Neuronal stem cell (in vitro differentiated cells): Measurements from ENCODE around the gene DDC.

Source experiments
- DNase-seq: peaks from one replicate; pipeline ENCODE4 v3.0.0-alpha.2; 2013; ENCODE audit warnings: low spot score
- H2AFZ ChIP-seq: one replicate; pipeline ENCODE4 v1.6.1; 2013; ENCODE audit warnings: mild to moderate bottlenecking, low read length, inconsistent platforms
- H2AK5ac ChIP-seq: 2 replicates; pipeline ENCODE4 v1.6.1; 2013; ENCODE audit warnings: low read depth, mild to moderate bottlenecking, inconsistent platforms, low read length, moderate library complexity, mixed read lengths
- H2BK120ac ChIP-seq: 2 replicates; pipeline ENCODE4 v1.6.1; 2013; ENCODE audit warnings: low read depth, mild to moderate bottlenecking, inconsistent platforms, low read length, moderate library complexity, mixed read lengths
- H2BK12ac ChIP-seq: one replicate; pipeline ENCODE4 v1.6.1; 2013; ENCODE audit warnings: low read length, inconsistent platforms
- H2BK15ac ChIP-seq: 2 replicates; pipeline ENCODE4 v1.6.1; 2013; ENCODE audit warnings: mild to moderate bottlenecking, low read length, inconsistent platforms, mixed read lengths
- H2BK5ac ChIP-seq: one replicate; pipeline ENCODE4 v1.6.1; 2013; ENCODE audit warnings: inconsistent platforms, mild to moderate bottlenecking, low read length, moderate library complexity
- H3K14ac ChIP-seq: one replicate; pipeline ENCODE4 v1.6.1; 2013; ENCODE audit warnings: low read length, inconsistent platforms
- H3K18ac ChIP-seq: 2 replicates; pipeline ENCODE4 v1.6.1; 2013; ENCODE audit warnings: low read length, inconsistent platforms
- H3K23ac ChIP-seq: 2 replicates; pipeline ENCODE4 v1.6.1; 2013; ENCODE audit warnings: low read depth, mild to moderate bottlenecking, mixed read lengths, low read length, inconsistent platforms; ENCODE audit not compliant: poor library complexity
- H3K27ac ChIP-seq: replicated peaks from 3 replicates; pipeline ENCODE4 v1.5.1; 2013; ENCODE audit warnings: low read length, inconsistent platforms
- H3K27me3 ChIP-seq, 3 experiments: 2 replicates each; pipeline ENCODE4 v1.6.1; 2013; ENCODE audit warnings: low read length in 3 of 3, mild to moderate bottlenecking in 2 of 3, inconsistent platforms in 1 of 3, low read depth in 1 of 3, mixed read lengths in 1 of 3, moderate library complexity in 1 of 3; ENCODE audit not compliant: control insufficient read depth in 3 of 3, insufficient read depth in 3 of 3
- H3K36me3 ChIP-seq, 2 donors: replicated peaks in 1 of 2; 2 replicates each; pipeline ENCODE4 v1.6.1; 2013; ENCODE audit warnings: low read length in 2 of 2; ENCODE audit not compliant: control insufficient read depth in 2 of 2, insufficient read depth in 2 of 2
- H3K4ac ChIP-seq: 2 replicates; pipeline ENCODE4 v1.6.1; 2013; ENCODE audit warnings: inconsistent platforms, mild to moderate bottlenecking, low read length, moderate library complexity
- H3K4me1 ChIP-seq, 2 donors: 1 replicate in 1 of 2; 2 replicates in 1 of 2; pipeline ENCODE4 v1.6.1; 2013; ENCODE audit warnings: low read length in 2 of 2, low read depth in 1 of 2; ENCODE audit not compliant: control insufficient read depth in 2 of 2, insufficient read depth in 1 of 2
- H3K4me2 ChIP-seq: one replicate; pipeline ENCODE4 v1.6.1; 2013; ENCODE audit warnings: mild to moderate bottlenecking, low read length, inconsistent platforms; ENCODE audit not compliant: insufficient read depth, poor library complexity, severe bottlenecking
- H3K4me3 ChIP-seq, 2 donors: 2 replicates each; pipeline ENCODE4 v1.5.1; 2013; ENCODE audit warnings: low read length in 2 of 2, mild to moderate bottlenecking in 2 of 2, inconsistent platforms in 1 of 2, moderate library complexity in 1 of 2
- H3K79me1 ChIP-seq: one replicate; pipeline ENCODE4 v1.6.1; 2013; ENCODE audit warnings: low read depth, mild to moderate bottlenecking, inconsistent platforms, low read length, moderate library complexity
- H3K9ac ChIP-seq: one replicate; pipeline ENCODE4 v1.6.1; 2013; ENCODE audit warnings: mild to moderate bottlenecking, low read depth, low read length, inconsistent platforms; ENCODE audit not compliant: poor library complexity
- H3K9me3 ChIP-seq, 2 donors: replicated peaks in 1 of 2; 2 replicates each; pipeline versions ENCODE3 to v1.6.1; 2013; ENCODE audit warnings: low read length in 2 of 2, mild to moderate bottlenecking in 2 of 2, inconsistent platforms in 1 of 2, low read depth in 1 of 2, mixed read lengths in 1 of 2, moderate library complexity in 1 of 2; ENCODE audit not compliant: control insufficient read depth in 2 of 2, insufficient read depth in 1 of 2
- H4K8ac ChIP-seq: one replicate; pipeline ENCODE4 v1.6.1; 2013; ENCODE audit warnings: low read depth, mild to moderate bottlenecking, inconsistent platforms, low read length, moderate library complexity
- H4K91ac ChIP-seq: one replicate; pipeline ENCODE4 v1.6.1; 2013; ENCODE audit warnings: low read length, low read depth, mild to moderate bottlenecking, inconsistent platforms; ENCODE audit not compliant: poor library complexity
- WGBS, 2 donors: extraction: QIAGEN DNeasy Blood & Tissue Kit; methylation state at CpG; one replicate each; pipeline ENCODE4 v1.1.7; 2013; ENCODE audit warnings: missing lambda C conversion rate in 2 of 2, mixed read lengths in 1 of 2; ENCODE audit not compliant: insufficient read length in 2 of 2, insufficient replicate concordance in 1 of 2; ENCODE audit errors: extremely low coverage in 2 of 2; 5-methylcytosine and 5-hydroxymethylcytosine counted together

The DDC gene

DNA sequence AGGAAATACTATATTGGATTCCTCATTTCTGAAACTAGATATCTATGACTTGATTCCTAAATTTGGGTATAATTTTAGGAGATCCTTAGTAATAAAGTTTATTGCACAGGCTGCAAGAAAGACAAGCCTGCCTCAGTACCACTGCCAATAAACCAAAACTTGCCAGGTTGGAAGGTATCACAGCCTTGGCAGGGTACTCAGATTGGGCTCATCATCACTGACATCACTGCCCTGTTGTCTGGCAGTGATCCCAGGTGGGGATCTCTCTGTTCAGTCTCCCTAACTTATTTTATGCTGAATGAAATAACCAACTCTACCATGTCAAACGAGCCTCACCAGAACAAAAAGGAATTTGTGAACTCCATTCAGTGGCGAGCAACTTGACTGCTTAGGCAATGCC lies 133.9 kb downstream of the DDC start:
- Histone ChIP-seq H2BK12ac (no peak overlapping the region), H3K27ac (no peak overlapping the region), H2BK15ac (no peak overlapping the region), H3K36me3 (peaks cover 0 to 2% of the 10 kb centered on the region in 2 donors), H3K23ac (no peak overlapping the region), H3K4ac (no peak overlapping the region), H3K4me3 (no peak overlapping the region), H3K4me1 (peaks cover 0 to 5% of the 10 kb centered on the region in 2 donors), H3K18ac (no peak overlapping the region), H2BK120ac (no peak overlapping the region), H2BK5ac (no peak overlapping the region), H3K4me2 (no peak overlapping the region), H3K27me3 (peaks cover 0 to 2% (median 0%) of the 10 kb centered on the region in 3 experiments), H2AK5ac (no peak overlapping the region), H3K9me3 (no peaks in the 10 kb centered on the region), H3K14ac (no peak overlapping the region), H3K9ac (no peak overlapping the region), H3K79me1 (no peaks in the 10 kb centered on the region), H2AFZ (no peak overlapping the region), H4K8ac (no peak overlapping the region), H4K91ac (no peak overlapping the region)
- DNase-seq, result no peak
- no CpG with 5 or more reads among the region's 2 CpGs for WGBS, 2 donors

GRCh38 chr7:50428911-50429310 lies 136.3 kb downstream of the DDC start:
- Histone ChIP-seq H3K4me1 (peaks cover 0 to 5% of the 10 kb centered on the region in 2 donors), H3K27me3 (peaks cover 0 to 2% (median 0%) of the 10 kb centered on the region in 3 experiments), H3K27ac (no peak overlapping the region), H3K4me3 (no peak overlapping the region), H2BK5ac (no peak overlapping the region), H4K8ac (no peak overlapping the region), H2BK120ac (no peak overlapping the region), H3K79me1 (no peaks in the 10 kb centered on the region), H3K14ac (no peak overlapping the region), H3K36me3 (peaks cover 0 to 2% of the 10 kb centered on the region in 2 donors), H2AFZ (no peak overlapping the region), H2BK15ac (no peak overlapping the region), H3K18ac (no peak overlapping the region), H3K9ac (no peak overlapping the region), H3K23ac (no peak overlapping the region), H2BK12ac (no peak overlapping the region), H2AK5ac (no peak overlapping the region), H4K91ac (no peak overlapping the region), H3K4ac (no peak overlapping the region), H3K4me2 (no peak overlapping the region), H3K9me3 (no peaks in the 10 kb centered on the region)
- WGBS, 2 donors, result no CpG with 5 or more reads among the region's 3 CpGs
- no peak for DNase-seq

DNA sequence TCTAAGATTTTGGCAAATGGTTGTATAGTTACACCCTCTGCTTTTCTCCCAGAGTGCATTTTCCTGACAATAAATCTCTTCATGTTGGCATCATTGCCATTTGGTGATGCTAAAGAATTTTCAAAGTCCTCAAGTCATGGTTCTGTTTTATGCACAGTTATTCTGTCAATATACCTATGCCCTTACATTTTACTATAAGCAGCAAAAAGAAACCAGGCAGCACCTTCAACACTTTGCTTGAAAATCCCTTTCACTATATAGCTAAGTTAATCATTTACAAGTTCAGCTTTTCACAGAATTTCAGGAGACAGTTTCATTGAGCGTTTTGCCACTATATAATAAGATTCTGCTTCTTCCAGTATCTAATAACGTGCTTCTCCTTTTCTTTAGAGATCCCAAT lies 137.7 kb downstream of the DDC start:
- H2BK5ac ChIP-seq, result no peak overlapping the region
- no peak overlapping the region for H4K8ac ChIP-seq
- no peak for DNase-seq
- no CpG with 5 or more reads among the region's 2 CpGs for WGBS, 2 donors
- H3K4me2 ChIP-seq, result no peak overlapping the region
- no peak overlapping the region for H3K18ac ChIP-seq
- peaks cover 0 to 5% of the 10 kb centered on the region in 2 donors for H3K4me1 ChIP-seq
- no peak overlapping the region for H2BK15ac ChIP-seq
- H3K27ac ChIP-seq, result no peak overlapping the region
- H3K23ac ChIP-seq, result no peak overlapping the region
- no peak overlapping the region for H3K9ac ChIP-seq
- no peak overlapping the region for H2BK120ac ChIP-seq
- no peaks in the 10 kb centered on the region for H3K79me1 ChIP-seq
- H2AFZ ChIP-seq, result no peak overlapping the region
- H3K4ac ChIP-seq, result no peak overlapping the region
- H2BK12ac ChIP-seq, result no peak overlapping the region
- no peak overlapping the region for H3K4me3 ChIP-seq
- H3K9me3 ChIP-seq, result no peaks in the 10 kb centered on the region
- H3K27me3 ChIP-seq, result peaks cover 0 to 2% (median 0%) of the 10 kb centered on the region in 3 experiments
- no peak overlapping the region for H2AK5ac ChIP-seq
- H4K91ac ChIP-seq, result no peak overlapping the region
- H3K36me3 ChIP-seq, result peaks cover 0 to 2% of the 10 kb centered on the region in 2 donors
- no peak overlapping the region for H3K14ac ChIP-seq

GRCh38 chr7:50426280-50427045 lies 138.7 kb downstream of the DDC start:
- peaks cover 0 to 2% (median 0%) of the 10 kb centered on the region in 3 experiments for H3K27me3 ChIP-seq
- no peak overlapping the region for H3K23ac ChIP-seq
- H3K18ac ChIP-seq, result no peak overlapping the region
- H3K27ac ChIP-seq, result no peak overlapping the region
- H3K4ac ChIP-seq, result no peak overlapping the region
- WGBS, 2 donors, result no CpG with 5 or more reads among the region's 5 CpGs
- H4K91ac ChIP-seq, result no peak overlapping the region
- no peak overlapping the region for H4K8ac ChIP-seq
- no peak overlapping the region for H3K9ac ChIP-seq
- no peak overlapping the region for H3K14ac ChIP-seq
- H2AK5ac ChIP-seq, result no peak overlapping the region
- peaks cover 0 to 2% of the 10 kb centered on the region in 2 donors for H3K36me3 ChIP-seq
- H2AFZ ChIP-seq, result no peak overlapping the region
- no peak overlapping the region for H3K4me3 ChIP-seq
- no peak overlapping the region for H2BK120ac ChIP-seq
- no peak overlapping the region for H3K4me2 ChIP-seq
- H2BK12ac ChIP-seq, result no peak overlapping the region
- H2BK15ac ChIP-seq, result no peak overlapping the region
- H3K9me3 ChIP-seq, result no peaks in the 10 kb centered on the region
- peaks cover 0 to 6% of the 10 kb centered on the region in 2 donors for H3K4me1 ChIP-seq
- H2BK5ac ChIP-seq, result no peak overlapping the region
- no peak for DNase-seq
- H3K79me1 ChIP-seq, result no peaks in the 10 kb centered on the region
